ENCODE data around the gene OR10A2. TPM values are rescaled to one million over a fixed set of nuclear protein-coding genes. Genes with fewer than 3 reads are reported as not detected.

OR10A2 gene
- total RNA-seq: not detected

DNA sequence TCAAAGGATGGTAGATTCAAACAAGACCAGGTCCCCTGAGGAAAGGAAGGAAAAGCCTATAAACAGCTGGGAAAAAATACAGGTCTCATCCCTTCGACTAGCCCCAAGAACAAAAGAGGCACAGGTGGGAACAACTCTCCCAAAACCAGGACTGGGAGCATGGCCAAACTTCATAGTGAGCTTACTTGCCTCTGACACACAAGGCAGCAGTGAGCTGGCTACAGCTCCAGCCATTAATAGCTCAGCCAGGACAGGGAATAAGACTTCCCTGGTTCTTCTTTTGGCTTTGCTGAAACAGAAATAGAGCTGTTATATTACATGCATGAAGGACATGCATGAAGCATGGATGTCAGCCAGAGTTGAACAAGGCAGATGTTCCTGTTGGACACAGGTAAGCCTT is at the start of gene OR10A2:
Gene OR10A2 (plus strand): TSS at position 97 of the 400 bp plus-strand sequence. CDS start 6,698 bp downstream, outside the sequence.
- Mint-ChIP-seq H3K4me3 (no peak within 1 kb of the TSS), H3K9me3 (no peaks in the 10 kb centered on the region), H3K27ac (no peak within 1 kb of the TSS), H3K27me3 (peaks cover 6% of the 10 kb centered on the region), H3K36me3 (ENCODE audit: low read depth) (no peaks in the 10 kb centered on the region), H3K4me1 (no peaks in the 10 kb centered on the region)
- ChIA-PET CTCF (interaction anchor here (1.1 kb wide), 1 partner anchor 30 kb away, joined by 3 read pairs; no protein-coding TSS in a partner anchor), POLR2A (no interaction called here)
- DNase-seq: no peak

- H3K9me3 Mint-ChIP-seq: no peaks in the 10 kb centered on the region
- no peak for DNase-seq
- ChIA-PET CTCF (interaction anchor here (1.1 kb wide), 1 partner anchor 14 kb away, joined by 3 read pairs; the partner anchor contains the start of gene OR6A2), POLR2A (no interaction called here)
- no peaks in the 10 kb centered on the region for H3K36me3 Mint-ChIP-seq (ENCODE audit: low read depth)
- H3K27me3 Mint-ChIP-seq: peaks cover 22% of the 10 kb centered on the region
- no peaks in the 10 kb centered on the region for H3K4me1 Mint-ChIP-seq
- H3K4me3 Mint-ChIP-seq: no peak overlapping the region
- no peak overlapping the region for H3K27ac Mint-ChIP-seq
Observed at GRCh38 chr11:6813656-6814055, 49.2 kb upstream of the OR10A2 start.

DNA sequence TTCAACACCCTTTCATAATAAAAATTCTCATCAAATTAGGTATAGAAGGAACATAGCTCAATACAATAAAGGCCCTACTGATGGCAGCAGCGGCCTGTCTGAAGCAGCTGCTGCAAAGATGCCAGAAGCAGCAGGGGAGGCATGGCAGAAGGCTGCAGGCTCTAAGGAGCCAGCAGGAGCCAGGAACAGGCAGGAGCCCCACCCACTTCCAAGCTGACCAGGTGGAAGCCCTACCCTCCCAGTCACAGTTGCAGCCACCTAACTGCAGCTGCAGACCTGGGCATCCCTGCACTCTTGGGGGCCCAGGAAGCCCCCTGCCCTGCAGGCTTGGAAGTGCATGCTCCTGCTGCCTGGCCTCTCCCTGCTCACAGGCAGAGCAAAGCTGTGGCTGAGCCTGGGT is 45.2 kb upstream of the OR10A2 start:
- Mint-ChIP-seq H3K4me1 (no peaks in the 10 kb centered on the region), H3K4me3 (no peak overlapping the region), H3K9me3 (no peaks in the 10 kb centered on the region), H3K27ac (no peak overlapping the region), H3K36me3 (ENCODE audit: low read depth) (no peaks in the 10 kb centered on the region), H3K27me3 (peaks cover 4% of the 10 kb centered on the region)
- ChIA-PET CTCF (no interaction called here), POLR2A (no interaction called here)
- no peak for DNase-seq

DNA sequence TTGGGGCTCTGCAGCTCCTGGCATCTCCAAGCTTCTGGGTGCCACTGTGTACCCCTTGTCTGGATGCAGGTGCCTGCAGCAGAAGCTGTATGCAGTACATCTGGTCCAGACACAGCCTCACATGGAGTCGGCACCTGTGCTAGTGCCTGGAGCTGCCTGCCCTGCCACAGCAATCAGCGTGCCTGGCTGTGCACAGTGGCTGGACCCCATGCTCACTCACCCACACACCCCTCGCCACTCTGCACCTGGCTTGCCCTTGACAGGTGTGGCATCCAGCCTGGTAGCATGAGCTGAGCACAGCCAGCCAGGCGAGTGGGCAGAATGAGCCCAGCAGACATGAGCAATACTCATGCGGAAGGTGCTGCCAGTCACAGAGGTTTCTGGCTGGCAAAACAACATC is 43.9 kb upstream of the OR10A2 start:
- H3K36me3 Mint-ChIP-seq (ENCODE audit: low read depth): no peaks in the 10 kb centered on the region
- POLR2A ChIA-PET: no interaction called here
- H3K4me3 Mint-ChIP-seq: no peak overlapping the region
- CTCF ChIA-PET: no interaction called here
- H3K27ac Mint-ChIP-seq: no peak overlapping the region
- H3K4me1 Mint-ChIP-seq: no peaks in the 10 kb centered on the region
- H3K9me3 Mint-ChIP-seq: no peaks in the 10 kb centered on the region
- no peak for DNase-seq
- H3K27me3 Mint-ChIP-seq: peaks cover 4% of the 10 kb centered on the region

DNA sequence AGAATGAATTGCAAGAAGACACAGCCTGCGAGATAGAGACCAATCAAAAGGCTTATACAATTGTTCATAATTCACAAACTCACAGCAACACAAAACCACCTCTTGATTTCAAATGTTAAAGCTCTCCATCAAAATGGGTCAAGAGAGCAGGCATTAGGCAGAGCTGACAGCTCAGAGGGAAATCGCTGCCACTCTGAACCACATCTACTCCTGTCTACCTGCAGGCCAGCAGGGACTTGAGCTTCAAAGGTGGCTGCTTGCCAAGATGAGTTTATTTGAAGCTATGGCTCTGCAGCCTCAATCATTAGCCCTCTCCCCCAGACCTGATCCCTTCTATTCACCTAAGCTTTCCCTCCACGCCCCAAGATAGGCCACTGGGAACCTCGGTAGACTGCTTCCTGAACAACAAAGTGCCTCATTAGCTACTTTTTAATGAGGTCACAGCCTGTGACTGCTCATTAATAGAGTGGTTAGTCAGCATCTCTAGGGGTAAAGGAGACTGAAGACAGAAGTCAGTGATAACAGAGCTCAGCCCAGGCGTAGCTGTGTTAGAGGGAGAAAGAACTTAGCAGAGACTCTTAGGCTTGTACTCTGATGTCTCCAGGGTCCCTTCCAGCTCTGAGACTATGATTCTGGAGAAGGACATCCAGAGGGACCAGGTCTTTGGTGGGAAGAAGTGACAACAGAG is 38.6 kb upstream of the OR10A2 start:
- Mint-ChIP-seq H3K4me1 (no peaks in the 10 kb centered on the region), H3K9me3 (no peaks in the 10 kb centered on the region), H3K36me3 (ENCODE audit: low read depth) (no peaks in the 10 kb centered on the region), H3K27ac (no peak overlapping the region), H3K4me3 (no peak overlapping the region), H3K27me3 (peaks cover 2% of the 10 kb centered on the region)
- no peak for DNase-seq
- ChIA-PET CTCF (interaction anchor here (1.3 kb wide), 1 partner anchor 12 kb away, joined by 7 read pairs; no protein-coding TSS in a partner anchor), POLR2A (interaction anchor here (0.5 kb wide), 1 partner anchor 1200 kb away, joined by 3 read pairs; no protein-coding TSS in a partner anchor)

DNA sequence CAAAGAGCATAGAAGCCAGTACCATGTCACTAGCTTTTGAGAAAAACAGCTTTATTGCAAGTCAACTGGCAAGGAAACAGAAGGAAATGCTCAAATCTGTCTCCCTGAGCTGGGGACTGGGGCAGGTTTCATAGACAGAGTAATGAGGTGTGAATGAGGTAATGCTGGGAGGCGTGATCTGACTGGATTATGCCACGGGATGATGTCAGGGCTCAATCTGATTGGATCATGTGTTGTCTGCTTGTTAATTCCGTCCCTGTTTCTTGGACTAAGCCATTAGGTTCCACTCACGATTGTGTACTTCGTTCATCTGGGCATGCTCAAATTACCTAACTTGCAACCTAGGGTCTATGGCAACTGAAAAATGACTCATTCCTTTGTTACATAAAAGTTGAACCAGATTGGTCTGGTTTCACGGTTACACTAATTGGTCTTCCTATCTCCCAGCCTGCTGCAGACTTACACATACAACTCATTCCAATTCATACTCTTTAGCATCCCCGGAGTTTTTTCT is 37.6 kb upstream of the OR10A2 start:
- Mint-ChIP-seq H3K27ac (no peak overlapping the region), H3K27me3 (peaks cover 2% of the 10 kb centered on the region), H3K4me1 (no peaks in the 10 kb centered on the region), H3K9me3 (no peaks in the 10 kb centered on the region), H3K36me3 (ENCODE audit: low read depth) (no peaks in the 10 kb centered on the region), H3K4me3 (no peak overlapping the region)
- CTCF ChIA-PET: no interaction called here
- POLR2A ChIA-PET: no interaction called here
- DNase-seq: no peak

- Mint-ChIP-seq H3K27me3 (no peaks in the 10 kb centered on the region), H3K36me3 (ENCODE audit: low read depth) (no peaks in the 10 kb centered on the region), H3K27ac (no peak overlapping the region), H3K4me1 (no peaks in the 10 kb centered on the region), H3K9me3 (no peaks in the 10 kb centered on the region), H3K4me3 (no peak overlapping the region)
- ChIA-PET CTCF (no interaction called here), POLR2A (no interaction called here)
- no peak for DNase-seq
Observed at GRCh38 chr11:6828103-6828502, 34.8 kb upstream of the OR10A2 start.

DNA sequence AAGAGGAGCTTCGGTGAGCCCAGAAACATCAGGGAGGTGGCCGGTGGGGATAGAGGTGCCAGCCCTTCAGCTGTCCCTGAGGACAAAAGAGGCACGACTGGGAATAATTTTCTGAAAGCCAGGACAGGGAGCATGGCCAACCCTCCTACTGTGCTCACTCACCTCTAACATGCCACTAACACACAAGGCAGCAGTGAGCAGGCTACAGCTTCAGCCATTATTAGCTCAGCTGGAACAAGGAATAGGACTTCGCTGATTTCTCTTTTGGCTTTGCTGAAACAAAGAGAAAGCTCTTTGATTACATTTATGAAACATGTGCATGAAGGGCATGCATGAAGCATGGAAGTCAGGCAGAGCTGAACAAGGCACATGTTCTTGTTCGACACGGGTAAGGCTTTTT is 29.5 kb upstream of the OR10A2 start:
- CTCF ChIA-PET: interaction anchor here (1.0 kb wide), 1 partner anchor 29 kb away, joined by 3 read pairs; the partner anchor contains the start of gene OR10A2
- Mint-ChIP-seq H3K27ac (no peak overlapping the region), H3K36me3 (ENCODE audit: low read depth) (no peaks in the 10 kb centered on the region), H3K9me3 (no peaks in the 10 kb centered on the region), H3K4me1 (no peaks in the 10 kb centered on the region), H3K27me3 (peaks cover 6% of the 10 kb centered on the region), H3K4me3 (no peak overlapping the region)
- no peak for DNase-seq
- POLR2A ChIA-PET: no interaction called here

DNA sequence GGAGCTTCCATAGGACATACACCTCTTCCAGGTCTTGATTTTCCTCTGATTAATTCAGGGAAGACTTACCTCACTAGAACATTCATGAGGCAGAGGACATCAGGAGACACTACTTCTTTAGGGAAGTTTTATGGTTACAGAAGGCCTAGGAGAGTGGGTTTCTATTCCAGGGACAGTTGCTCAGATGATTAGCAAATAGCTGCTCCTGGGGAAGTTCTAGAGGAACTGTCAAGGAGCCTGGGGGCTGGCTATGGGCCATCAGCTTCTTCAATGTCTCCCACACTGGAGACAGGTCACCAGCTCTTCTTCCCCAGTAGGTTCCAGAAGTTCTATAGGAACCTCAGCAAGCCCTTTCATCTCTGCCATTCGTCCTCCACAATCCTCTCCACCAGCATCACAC is 28.8 kb upstream of the OR10A2 start:
- H3K4me3 Mint-ChIP-seq: no peak overlapping the region
- no peaks in the 10 kb centered on the region for H3K36me3 Mint-ChIP-seq (ENCODE audit: low read depth)
- CTCF ChIA-PET: interaction anchor here (1.0 kb wide), 1 partner anchor 29 kb away, joined by 3 read pairs; the partner anchor contains the start of gene OR10A2
- no peaks in the 10 kb centered on the region for H3K9me3 Mint-ChIP-seq
- POLR2A ChIA-PET: interaction anchor here (0.7 kb wide), 1 partner anchor 637 kb away, joined by 3 read pairs; no protein-coding TSS in a partner anchor
- H3K27ac Mint-ChIP-seq: no peak overlapping the region
- H3K4me1 Mint-ChIP-seq: no peaks in the 10 kb centered on the region
- peaks cover 6% of the 10 kb centered on the region for H3K27me3 Mint-ChIP-seq
- DNase-seq: no peak

GRCh38 chr11:6841694-6842093 is 21.2 kb upstream of the OR10A2 start:
- POLR2A ChIA-PET: no interaction called here
- CTCF ChIA-PET: no interaction called here

DNA sequence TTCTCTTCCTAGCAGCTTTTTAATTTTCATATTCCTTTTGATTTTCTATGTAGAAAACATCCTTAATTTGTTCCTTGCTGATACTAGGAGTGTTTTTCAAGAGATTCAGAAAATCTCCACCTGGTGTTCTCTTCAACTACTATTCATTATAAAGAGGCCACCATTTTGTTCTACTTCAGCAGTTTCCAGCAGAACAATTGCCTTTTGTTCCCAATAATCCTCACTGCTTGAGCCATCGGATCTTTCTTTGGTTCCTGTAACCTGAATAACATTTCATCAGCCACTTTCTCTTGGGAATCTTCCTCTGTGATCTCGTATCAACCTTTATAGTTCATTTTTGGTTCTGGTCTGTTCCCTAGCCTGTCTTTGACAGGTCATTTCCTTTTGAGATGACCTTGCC is 19.2 kb upstream of the OR10A2 start:
- no peak for DNase-seq

More at GRCh38 chr11:6841694-6842093, 21.2 kb upstream of the OR10A2 start:
- no peak for DNase-seq
- no peak overlapping the region for H3K4me3 Mint-ChIP-seq
- no peaks in the 10 kb centered on the region for H3K9me3 Mint-ChIP-seq
- H3K27me3 Mint-ChIP-seq: peaks cover 5% of the 10 kb centered on the region
- no peaks in the 10 kb centered on the region for H3K36me3 Mint-ChIP-seq (ENCODE audit: low read depth)
- peaks cover 3% of the 10 kb centered on the region for H3K4me1 Mint-ChIP-seq
- no peak overlapping the region for H3K27ac Mint-ChIP-seq

DNA sequence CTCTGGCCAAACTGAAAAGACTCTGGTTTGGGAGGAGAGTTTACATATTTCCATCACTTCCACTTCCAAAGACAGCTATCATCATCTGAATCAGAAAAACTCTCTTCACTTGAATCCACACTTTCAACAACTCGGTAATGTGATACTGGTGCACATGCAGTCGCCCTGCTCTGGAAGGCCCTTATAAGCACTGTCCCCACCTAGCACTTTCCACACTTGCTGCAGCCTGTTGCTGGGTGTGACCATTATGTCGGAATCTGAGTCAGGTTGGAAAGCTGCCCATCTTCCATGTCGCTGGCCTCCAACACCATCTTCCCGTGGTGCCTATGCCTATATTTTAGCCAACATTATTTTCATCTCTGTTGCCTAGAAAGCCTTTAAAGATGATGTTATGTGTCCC is 18.5 kb upstream of the OR10A2 start:
- CTCF ChIA-PET: interaction anchor here (0.6 kb wide), 1 partner anchor 20 kb away, joined by 3 read pairs; no protein-coding TSS in a partner anchor
- H3K27me3 Mint-ChIP-seq: peaks cover 3% of the 10 kb centered on the region
- H3K4me1 Mint-ChIP-seq: peaks cover 3% of the 10 kb centered on the region
- no peaks in the 10 kb centered on the region for H3K36me3 Mint-ChIP-seq (ENCODE audit: low read depth)
- H3K4me3 Mint-ChIP-seq: no peak overlapping the region
- no peaks in the 10 kb centered on the region for H3K9me3 Mint-ChIP-seq
- no peak overlapping the region for H3K27ac Mint-ChIP-seq
- DNase-seq: no peak
- POLR2A ChIA-PET: no interaction called here

More for the DNA sequence above, 19.2 kb upstream of the OR10A2 start:
- Mint-ChIP-seq H3K9me3 (no peaks in the 10 kb centered on the region), H3K4me3 (no peak overlapping the region), H3K4me1 (peaks cover 3% of the 10 kb centered on the region), H3K36me3 (ENCODE audit: low read depth) (no peaks in the 10 kb centered on the region), H3K27ac (no peak overlapping the region), H3K27me3 (peaks cover 3% of the 10 kb centered on the region)
- POLR2A ChIA-PET: no interaction called here
- CTCF ChIA-PET: no interaction called here

DNA sequence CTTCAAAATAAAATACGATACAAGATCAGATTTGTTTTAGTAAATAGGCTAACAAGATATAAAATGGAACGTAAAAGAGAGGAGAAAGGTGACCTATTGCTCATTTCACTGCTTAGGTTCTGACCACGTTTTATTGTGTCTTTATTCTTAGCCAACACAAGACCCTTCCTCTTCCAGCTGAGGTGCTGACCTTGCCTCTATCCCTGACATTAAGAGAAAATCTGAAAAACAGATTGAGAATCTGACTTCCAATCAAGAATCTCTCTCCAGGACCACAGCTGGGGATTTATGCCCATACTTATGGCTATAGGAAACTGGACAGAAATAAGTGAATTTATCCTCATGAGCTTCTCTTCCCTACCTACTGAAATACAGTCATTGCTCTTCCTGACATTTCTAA is 17.5 kb upstream of the OR10A2 start, which contains the start of gene OR10A5:
Gene OR10A5 (plus strand): TSS at position 301 of the 400 bp plus-strand sequence. CDS start 0 bp downstream, at position 301.
- H3K4me1 Mint-ChIP-seq: peaks cover 3% of the 10 kb centered on the region
- no peak within 1 kb of the TSS for H3K4me3 Mint-ChIP-seq
- no peak for DNase-seq
- POLR2A ChIA-PET: no interaction called here
- H3K27me3 Mint-ChIP-seq: peaks cover 2% of the 10 kb centered on the region
- H3K36me3 Mint-ChIP-seq (ENCODE audit: low read depth): no peaks in the 10 kb centered on the region
- H3K27ac Mint-ChIP-seq: no peak within 1 kb of the TSS
- CTCF ChIA-PET: no interaction called here
- no peaks in the 10 kb centered on the region for H3K9me3 Mint-ChIP-seq
